Neural progenitor cell (in vitro differentiated cells): ENCODE results near the gene P2RY6.

Experiments used
- EZH2 ChIP-seq: fragments of 200-600 bp; sonication (generic); IDR thresholded peaks from 2 replicates; pipeline ENCODE4 v1.6.1; 2017; ENCODE audit warnings: antibody characterized with exemption, mild to moderate bottlenecking, moderate library complexity
- EZH2phosphoT487 ChIP-seq: fragments of 200-600 bp; sonication (generic); IDR thresholded peaks from 2 replicates; pipeline ENCODE4 v1.6.1; 2017; ENCODE audit warnings: antibody characterized with exemption
- TF ChIP-seq, protein P1 (sequence below): fragments of 200-600 bp; sonication (generic); IDR thresholded peaks from 2 replicates; pipeline ENCODE4 v1.5.1; 2017; ENCODE audit warnings: antibody characterized with exemption, mild to moderate bottlenecking

DNA sequence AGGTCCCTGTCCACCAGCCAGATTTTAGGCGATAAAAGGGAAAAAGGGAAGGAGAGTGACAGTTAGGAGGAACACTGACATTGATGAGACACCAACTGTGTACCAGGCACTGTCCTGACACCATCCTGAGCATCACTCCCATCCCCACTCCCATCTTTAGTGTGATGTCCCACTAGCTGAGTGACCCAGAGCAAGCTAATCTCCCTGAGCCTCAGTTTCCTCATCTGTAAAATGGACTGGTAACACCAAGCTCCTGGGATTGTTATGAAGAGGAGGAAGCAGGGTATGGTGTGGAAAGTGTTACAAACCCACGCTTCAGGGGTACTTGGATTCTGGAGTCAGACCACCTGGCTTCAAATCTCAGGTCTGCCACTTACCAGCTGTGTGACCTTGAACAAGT, 8.5 kb upstream of the P2RY6 start:
- TF ChIP-seq, protein P1, sequence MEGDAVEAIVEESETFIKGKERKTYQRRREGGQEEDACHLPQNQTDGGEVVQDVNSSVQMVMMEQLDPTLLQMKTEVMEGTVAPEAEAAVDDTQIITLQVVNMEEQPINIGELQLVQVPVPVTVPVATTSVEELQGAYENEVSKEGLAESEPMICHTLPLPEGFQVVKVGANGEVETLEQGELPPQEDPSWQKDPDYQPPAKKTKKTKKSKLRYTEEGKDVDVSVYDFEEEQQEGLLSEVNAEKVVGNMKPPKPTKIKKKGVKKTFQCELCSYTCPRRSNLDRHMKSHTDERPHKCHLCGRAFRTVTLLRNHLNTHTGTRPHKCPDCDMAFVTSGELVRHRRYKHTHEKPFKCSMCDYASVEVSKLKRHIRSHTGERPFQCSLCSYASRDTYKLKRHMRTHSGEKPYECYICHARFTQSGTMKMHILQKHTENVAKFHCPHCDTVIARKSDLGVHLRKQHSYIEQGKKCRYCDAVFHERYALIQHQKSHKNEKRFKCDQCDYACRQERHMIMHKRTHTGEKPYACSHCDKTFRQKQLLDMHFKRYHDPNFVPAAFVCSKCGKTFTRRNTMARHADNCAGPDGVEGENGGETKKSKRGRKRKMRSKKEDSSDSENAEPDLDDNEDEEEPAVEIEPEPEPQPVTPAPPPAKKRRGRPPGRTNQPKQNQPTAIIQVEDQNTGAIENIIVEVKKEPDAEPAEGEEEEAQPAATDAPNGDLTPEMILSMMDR = no peak
- TF ChIP-seq EZH2 (no peak), EZH2phosphoT487 (no peak)
